ENCODE results near the gene INPP5E. TPM values are rescaled to one million over a fixed set of nuclear protein-coding genes. Genes with fewer than 3 reads are reported as not detected.

INPP5E gene
- total and polyA plus RNA-seq, 2 experiments from 2014 or later: 5.3 to 7.1 TPM

GRCh38 chr9:136386018-136386417 is 53.6 kb downstream of the INPP5E start:
- Histone ChIP-seq H3K4me3 (no peak overlapping the region), H3K4me2 (no peak overlapping the region), H3K27me3 (no peaks in the 10 kb centered on the region), H3K4me1 (ENCODE audit: insufficient read depth) (no peaks in the 10 kb centered on the region), H3K9me3 (ENCODE audit: low read depth) (no peaks in the 10 kb centered on the region), H3K9me2 (replicated peaks; ENCODE audit: insufficient read depth) (no peaks in the 10 kb centered on the region), H3K36me3 (replicated peaks; ENCODE audit: insufficient read depth, low read depth) (no peaks in the 10 kb centered on the region), H2AFZ (no peak overlapping the region), H4K20me1 (ENCODE audit: insufficient read depth, poor library complexity, severe bottlenecking) (no peaks in the 10 kb centered on the region), H3K79me2 (no peaks in the 10 kb centered on the region), H3K27ac (no peak overlapping the region)
- TF ChIP-seq CTCF (IDR thresholded peaks at IDR 0.05; ENCODE audit: poor library complexity) (no peak), EZH2phosphoT487 (IDR thresholded peaks at IDR 0.05; ENCODE audit: low read depth, severe bottlenecking, unreplicated experiment) (no peak), EZH2 (IDR thresholded peaks at IDR 0.05; ENCODE audit: borderline replicate concordance) (no peak)
- WGBS (ENCODE audit: low lambda C conversion rate, missing lambda C conversion rate): 95% methylated on average over 13 of the region's 13 CpGs
- no peak for DNase-seq (ENCODE audit: low spot score)

GRCh38 chr9:136385015-136385414 is 54.6 kb downstream of the INPP5E start:
- Histone ChIP-seq H3K9me2 (replicated peaks; ENCODE audit: insufficient read depth) (no peaks in the 10 kb centered on the region), H3K27me3 (no peaks in the 10 kb centered on the region), H4K20me1 (ENCODE audit: insufficient read depth, poor library complexity, severe bottlenecking) (no peaks in the 10 kb centered on the region), H3K4me1 (ENCODE audit: insufficient read depth) (no peaks in the 10 kb centered on the region), H3K9me3 (ENCODE audit: low read depth) (no peaks in the 10 kb centered on the region), H3K79me2 (no peaks in the 10 kb centered on the region), H2AFZ (no peak overlapping the region), H3K36me3 (replicated peaks; ENCODE audit: insufficient read depth, low read depth) (no peaks in the 10 kb centered on the region), H3K4me2 (no peak overlapping the region), H3K4me3 (no peak overlapping the region), H3K27ac (no peak overlapping the region)
- WGBS (ENCODE audit: low lambda C conversion rate, missing lambda C conversion rate): 97% methylated on average over 11 of the region's 11 CpGs
- TF ChIP-seq EZH2phosphoT487 (IDR thresholded peaks at IDR 0.05; ENCODE audit: low read depth, severe bottlenecking, unreplicated experiment): no peak
- no peak for TF ChIP-seq EZH2 (IDR thresholded peaks at IDR 0.05; ENCODE audit: borderline replicate concordance)
- no peak for DNase-seq (ENCODE audit: low spot score)

- no peak for DNase-seq (ENCODE audit: low spot score)
- Histone ChIP-seq H3K27ac (no peak overlapping the region), H3K79me2 (no peaks in the 10 kb centered on the region), H3K9me2 (replicated peaks; ENCODE audit: insufficient read depth) (no peaks in the 10 kb centered on the region), H3K4me1 (ENCODE audit: insufficient read depth) (no peaks in the 10 kb centered on the region), H3K36me3 (replicated peaks; ENCODE audit: insufficient read depth, low read depth) (no peaks in the 10 kb centered on the region), H3K27me3 (no peaks in the 10 kb centered on the region), H3K9me3 (ENCODE audit: low read depth) (no peaks in the 10 kb centered on the region), H4K20me1 (ENCODE audit: insufficient read depth, poor library complexity, severe bottlenecking) (no peaks in the 10 kb centered on the region), H3K4me2 (no peak overlapping the region), H3K4me3 (no peak overlapping the region), H2AFZ (no peak overlapping the region)
- WGBS (ENCODE audit: low lambda C conversion rate, missing lambda C conversion rate): 99% methylated on average over 20 of the region's 20 CpGs
- TF ChIP-seq CTCF (IDR thresholded peaks at IDR 0.05; ENCODE audit: poor library complexity): no peak
- TF ChIP-seq EZH2phosphoT487 (IDR thresholded peaks at IDR 0.05; ENCODE audit: low read depth, severe bottlenecking, unreplicated experiment): no peak
- TF ChIP-seq EZH2 (IDR thresholded peaks at IDR 0.05; ENCODE audit: borderline replicate concordance): no peak
These were observed 56.2 kb downstream of the INPP5E start for GRCh38 chr9:136383436-136383835.

GRCh38 chr9:136381966-136382513 is 57.6 kb downstream of the INPP5E start:
- H3K27ac ChIP-seq: no peak overlapping the region
- DNase-seq (ENCODE audit: low spot score): no peak
- H3K4me2 ChIP-seq: no peak overlapping the region
- no peak overlapping the region for H2AFZ ChIP-seq
- no peak overlapping the region for H3K4me3 ChIP-seq
- no peaks in the 10 kb centered on the region for H3K36me3 ChIP-seq (replicated peaks; ENCODE audit: insufficient read depth, low read depth)
- H3K9me3 ChIP-seq (ENCODE audit: low read depth): no peaks in the 10 kb centered on the region
- WGBS (ENCODE audit: low lambda C conversion rate, missing lambda C conversion rate): 92% methylated on average over 25 of the region's 25 CpGs
- no peak for TF ChIP-seq CTCF (IDR thresholded peaks at IDR 0.05; ENCODE audit: poor library complexity)
- no peak for TF ChIP-seq EZH2 (IDR thresholded peaks at IDR 0.05; ENCODE audit: borderline replicate concordance)
- TF ChIP-seq EZH2phosphoT487 (IDR thresholded peaks at IDR 0.05; ENCODE audit: low read depth, severe bottlenecking, unreplicated experiment): no peak
- no peaks in the 10 kb centered on the region for H3K27me3 ChIP-seq
- H3K4me1 ChIP-seq (ENCODE audit: insufficient read depth): no peaks in the 10 kb centered on the region
- H3K9me2 ChIP-seq (replicated peaks; ENCODE audit: insufficient read depth): no peaks in the 10 kb centered on the region
- no peaks in the 10 kb centered on the region for H4K20me1 ChIP-seq (ENCODE audit: insufficient read depth, poor library complexity, severe bottlenecking)
- H3K79me2 ChIP-seq: no peaks in the 10 kb centered on the region
